ENCODE results near the gene DAG1. TPM values are rescaled to one million over a fixed set of nuclear protein-coding genes. Genes with fewer than 3 reads are reported as not detected.
A peak's percentile ranks its signal among the peaks of the same experiment; 100 is the strongest.

DAG1 gene
- polyA plus RNA-seq, 3 donors, result 3.9 to 5.8 (median 4.2) TPM

DNA sequence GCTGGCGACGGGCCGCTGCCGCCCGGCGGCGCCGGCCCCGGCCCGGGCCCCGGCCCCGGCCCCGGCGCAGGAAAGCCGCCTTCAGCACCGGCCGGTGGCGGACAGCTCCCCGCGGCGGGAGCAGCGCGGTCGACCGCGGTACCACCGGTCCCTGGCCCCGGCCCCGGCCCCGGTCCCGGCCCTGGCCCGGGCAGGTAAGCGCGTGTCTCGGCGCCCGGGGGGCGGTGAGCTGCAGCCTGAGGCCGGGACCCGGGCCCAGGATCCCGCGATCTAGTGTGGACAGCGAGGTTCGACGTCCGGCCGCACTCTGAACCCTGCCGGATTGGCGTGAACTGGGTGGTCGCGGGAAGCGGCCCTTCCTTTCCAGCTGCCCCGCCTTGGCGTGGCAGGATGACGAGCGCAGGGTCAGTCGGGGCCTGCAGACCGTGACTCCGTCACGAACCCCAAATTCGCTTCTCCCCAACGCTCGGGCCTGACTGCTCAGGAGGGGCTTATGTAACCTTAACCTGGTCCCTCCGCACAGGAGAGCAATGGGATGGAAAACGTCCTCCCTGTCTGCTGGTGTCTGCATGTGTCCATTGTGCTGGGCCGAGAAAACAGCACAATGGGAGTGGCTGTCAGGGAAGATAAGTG, 84.7 kb downstream of the DAG1 start:
- Histone ChIP-seq H3K9ac (ENCODE audit: insufficient read depth, low read length, poor library complexity, severe bottlenecking) (no peak overlapping the region), H3K9me3 (replicated peaks in 1 of 2; ENCODE audit: control insufficient read depth in 1 of 2, insufficient read depth in 1 of 2, low read length in 2 of 2) (peaks cover 0 to 6% of the 10 kb centered on the region in 2 donors), H4K20me1 (ENCODE audit: insufficient read depth, low read length) (no peaks in the 10 kb centered on the region), H3K4me1 (ENCODE audit: control insufficient read depth in 1 of 2, insufficient read depth in 2 of 2, low read length in 2 of 2) (peaks cover 14 to 20% of the 10 kb centered on the region in 2 donors), H3K27ac (ENCODE audit: low read depth in 1 of 2, low read length in 2 of 2) (no peak overlapping the region), H2AFZ (ENCODE audit: insufficient read depth, low read depth, low read length, poor library complexity, severe bottlenecking) (no peak overlapping the region), H3K36me3 (replicated peaks in 1 of 2; ENCODE audit: control insufficient read depth in 1 of 2, insufficient read depth in 2 of 2, low read length in 2 of 2) (no peaks in the 10 kb centered on the region), H3K4me3 (replicated peaks in 1 of 3; ENCODE audit: low read depth in 2 of 3, low read length in 3 of 3) (peak overlapping the region in 1 of 3 experiments; percentile 48), H3K4me2 (replicated peaks; ENCODE audit: extremely low read depth, low read length, poor library complexity, severe bottlenecking) (peak overlapping the region; percentile 47), H3K79me2 (ENCODE audit: insufficient read depth, low read length) (no peaks in the 10 kb centered on the region), H3K27me3 (ENCODE audit: control insufficient read depth in 2 of 2, insufficient read depth in 2 of 2, low read length in 2 of 2) (peaks cover 34 to 49% of the 10 kb centered on the region in 2 donors)
- peaks cover 2 to 21% (median 6%) of the 10 kb centered on the region in 7 donors for H3K9me3 Mint-ChIP-seq
- H3K27me3 Mint-ChIP-seq (ENCODE audit: low read depth in 3 of 3), result peaks cover 45 to 71% (median 55%) of the 10 kb centered on the region in 3 donors
- WGBS (ENCODE audit: insufficient coverage), result under 1% methylated on average over 66 of the region's 66 CpGs
- TF ChIP-seq, protein P1, sequence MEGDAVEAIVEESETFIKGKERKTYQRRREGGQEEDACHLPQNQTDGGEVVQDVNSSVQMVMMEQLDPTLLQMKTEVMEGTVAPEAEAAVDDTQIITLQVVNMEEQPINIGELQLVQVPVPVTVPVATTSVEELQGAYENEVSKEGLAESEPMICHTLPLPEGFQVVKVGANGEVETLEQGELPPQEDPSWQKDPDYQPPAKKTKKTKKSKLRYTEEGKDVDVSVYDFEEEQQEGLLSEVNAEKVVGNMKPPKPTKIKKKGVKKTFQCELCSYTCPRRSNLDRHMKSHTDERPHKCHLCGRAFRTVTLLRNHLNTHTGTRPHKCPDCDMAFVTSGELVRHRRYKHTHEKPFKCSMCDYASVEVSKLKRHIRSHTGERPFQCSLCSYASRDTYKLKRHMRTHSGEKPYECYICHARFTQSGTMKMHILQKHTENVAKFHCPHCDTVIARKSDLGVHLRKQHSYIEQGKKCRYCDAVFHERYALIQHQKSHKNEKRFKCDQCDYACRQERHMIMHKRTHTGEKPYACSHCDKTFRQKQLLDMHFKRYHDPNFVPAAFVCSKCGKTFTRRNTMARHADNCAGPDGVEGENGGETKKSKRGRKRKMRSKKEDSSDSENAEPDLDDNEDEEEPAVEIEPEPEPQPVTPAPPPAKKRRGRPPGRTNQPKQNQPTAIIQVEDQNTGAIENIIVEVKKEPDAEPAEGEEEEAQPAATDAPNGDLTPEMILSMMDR (IDR thresholded peaks at IDR 0.05), result no peak
- peak overlapping the region in 1 of 2 donors; percentile 84 for H3K4me3 Mint-ChIP-seq
- DNase-seq, result peak; percentile 15 to 31 (median 24)
- H3K36me3 Mint-ChIP-seq, result peaks cover 0 to 1% of the 10 kb centered on the region in 2 donors
- H3K4me1 Mint-ChIP-seq, result peaks cover 13% of the 10 kb centered on the region
- H3K27ac Mint-ChIP-seq, result no peak overlapping the region
- intact Hi-C loops (cut with micrococcal nuclease), result no loop called here

DNA sequence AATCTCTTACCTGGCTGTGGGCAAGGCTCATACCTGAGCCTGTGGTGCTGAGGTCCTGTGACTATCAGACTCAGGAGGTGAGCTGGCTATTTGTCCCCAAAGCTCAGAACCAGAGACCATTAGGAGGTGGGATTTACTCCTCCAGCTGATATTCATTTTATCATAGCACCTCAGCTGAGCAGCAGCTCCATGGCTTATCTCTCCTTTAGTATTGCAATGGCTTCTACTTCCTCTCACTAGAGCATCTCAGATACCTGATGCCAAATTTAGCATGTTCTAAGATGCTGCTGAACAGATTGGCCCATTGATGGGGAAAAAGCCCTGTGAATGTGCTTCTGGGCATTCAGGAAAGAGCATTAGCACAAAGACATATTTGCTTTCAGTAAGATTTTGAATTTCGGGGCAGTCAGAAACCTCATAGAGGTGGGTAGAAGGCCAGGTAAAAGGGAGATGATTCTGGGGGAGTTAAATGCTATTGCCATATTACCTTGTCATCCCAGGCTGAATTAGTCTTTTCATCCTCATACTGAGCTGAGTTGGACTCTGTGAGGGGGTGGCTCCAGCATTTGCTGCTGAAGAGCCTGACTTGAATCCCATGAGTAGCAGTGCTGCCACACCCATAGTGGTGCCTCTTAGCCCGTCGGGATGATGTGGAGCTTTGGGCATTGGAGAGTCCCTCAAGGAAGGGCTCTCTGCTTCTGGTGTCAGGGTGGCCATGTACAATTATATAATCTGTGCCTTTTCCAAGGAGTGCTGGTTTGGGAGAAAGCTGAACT, 86.6 kb downstream of the DAG1 start:
- intact Hi-C loops (cut with micrococcal nuclease), result no loop called here

More for the DNA sequence above, 86.6 kb downstream of the DAG1 start:
- TF ChIP-seq, protein P1 (IDR thresholded peaks at IDR 0.05), result no peak
- H3K4me1 ChIP-seq (ENCODE audit: control insufficient read depth in 1 of 2, insufficient read depth in 2 of 2, low read length in 2 of 2), result peaks cover 14 to 20% of the 10 kb centered on the region in 2 donors
- H3K4me3 ChIP-seq (replicated peaks in 1 of 3; ENCODE audit: low read depth in 2 of 3, low read length in 3 of 3), result no peak overlapping the region
- DNase-seq, result no peak
- H3K4me2 ChIP-seq (replicated peaks; ENCODE audit: extremely low read depth, low read length, poor library complexity, severe bottlenecking), result no peak overlapping the region
- H3K27me3 ChIP-seq (ENCODE audit: control insufficient read depth in 2 of 2, insufficient read depth in 2 of 2, low read length in 2 of 2), result peaks cover 36 to 53% of the 10 kb centered on the region in 2 donors
- Mint-ChIP-seq H3K27ac (no peak overlapping the region), H3K36me3 (peaks cover 0 to 1% of the 10 kb centered on the region in 2 donors), H3K9me3 (peaks cover 2 to 21% (median 6%) of the 10 kb centered on the region in 7 donors), H3K4me3 (no peak overlapping the region), H3K4me1 (peaks cover 13% of the 10 kb centered on the region), H3K27me3 (ENCODE audit: low read depth in 3 of 3) (peaks cover 41 to 68% (median 52%) of the 10 kb centered on the region in 3 donors)
- no peaks in the 10 kb centered on the region for H3K79me2 ChIP-seq (ENCODE audit: insufficient read depth, low read length)
- no CpG with 5 or more reads among the region's 3 CpGs for WGBS (ENCODE audit: insufficient coverage)
- no peaks in the 10 kb centered on the region for H3K36me3 ChIP-seq (replicated peaks in 1 of 2; ENCODE audit: control insufficient read depth in 1 of 2, insufficient read depth in 2 of 2, low read length in 2 of 2)
- no peak overlapping the region for H2AFZ ChIP-seq (ENCODE audit: insufficient read depth, low read depth, low read length, poor library complexity, severe bottlenecking)
- no peaks in the 10 kb centered on the region for H4K20me1 ChIP-seq (ENCODE audit: insufficient read depth, low read length)
- H3K9me3 ChIP-seq (replicated peaks in 1 of 2; ENCODE audit: control insufficient read depth in 1 of 2, insufficient read depth in 1 of 2, low read length in 2 of 2), result peaks cover 0 to 6% of the 10 kb centered on the region in 2 donors
- no peak overlapping the region for H3K9ac ChIP-seq (ENCODE audit: insufficient read depth, low read length, poor library complexity, severe bottlenecking)
- H3K27ac ChIP-seq (ENCODE audit: low read depth in 1 of 2, low read length in 2 of 2), result no peak overlapping the region

Data from CD14-positive monocyte (primary cell).